OCI-LY3 (cell line): ENCODE data around the gene RFX4.

Source experiments
- H2AFZ ChIP-seq: fragments of 200-600, 300-600 bp; shearing (Covaris generic); 2 replicates; pipeline ENCODE4 v1.6.0; 2014; ENCODE audit warnings: antibody characterized with exemption, low read depth, low read length
- H3K27ac ChIP-seq: fragments of 200-600, 300-600 bp; sonication (generic); 2 replicates; pipeline ENCODE4 v1.5.1; 2014; ENCODE audit warnings: mild to moderate bottlenecking, low read length, moderate library complexity, mixed read lengths
- H3K27me3 ChIP-seq: fragments of 200-600, 300-600 bp; sonication (generic); 2 replicates; pipeline ENCODE4 v1.6.1; 2014; ENCODE audit warnings: low read depth, low read length, mixed read lengths
- H3K36me3 ChIP-seq: fragments of 200-600, 300-600 bp; sonication (generic); replicated peaks from 2 replicates; pipeline ENCODE3; 2014; ENCODE audit warnings: low read depth, low read length, mixed read lengths
- H3K4me1 ChIP-seq: fragments of 300-600, 200-600 bp; sonication (generic); 2 replicates; pipeline ENCODE4 v1.6.1; 2014; ENCODE audit warnings: low read length, mixed read lengths
- H3K4me2 ChIP-seq: fragments of 200-600, 300-600 bp; sonication (generic); 2 replicates; pipeline ENCODE4 v1.6.1; 2014; ENCODE audit warnings: low read length, mixed read lengths
- H3K4me3 ChIP-seq: fragments of 300-600, 200-600 bp; sonication (generic); 2 replicates; pipeline ENCODE4 v1.5.1; 2014; ENCODE audit warnings: antibody characterized with exemption, mild to moderate bottlenecking, low read length, moderate library complexity
- H3K79me2 ChIP-seq: fragments of 300-600, 200-600 bp; shearing (Covaris generic); 2 replicates; pipeline ENCODE4 v1.6.1; 2014; ENCODE audit warnings: mild to moderate bottlenecking, low read length, mixed read lengths
- H3K9ac ChIP-seq: fragments of 300-600, 200-600 bp; shearing (Covaris generic); 2 replicates; pipeline ENCODE4 v1.6.0; 2014; ENCODE audit warnings: mild to moderate bottlenecking, low read length, moderate library complexity
- H3K9me3 ChIP-seq: fragments of 200-600, 300-600 bp; shearing (Covaris generic); 2 replicates; pipeline ENCODE4 v1.6.1; 2014; ENCODE audit warnings: low read length, mixed read lengths; ENCODE audit not compliant: insufficient read depth
- H4K20me1 ChIP-seq: fragments of 200-600, 300-600 bp; sonication (generic); 2 replicates; pipeline ENCODE4 v1.6.1; 2016; ENCODE audit warnings: low read length, mixed read lengths; ENCODE audit not compliant: insufficient read depth
- CTCF ChIP-seq: fragments of 200-600, 300-600 bp; sonication (generic); IDR thresholded peaks from 2 replicates; pipeline ENCODE4 v1.5.1; 2014; ENCODE audit warnings: antibody characterized with exemption, low read length, low read depth
- EZH2phosphoT487 ChIP-seq: fragments of 200-600 bp; shearing (Covaris generic); IDR thresholded peaks from 2 replicates; pipeline ENCODE4 v1.6.1; 2018; ENCODE audit warnings: antibody characterized with exemption, mixed run types, low read depth

RFX4 gene

GRCh38 chr12:106629797-106630659 lies 47.2 kb downstream of the RFX4 start:
- no peak overlapping the region for H3K4me2 ChIP-seq
- no peaks in the 10 kb centered on the region for H4K20me1 ChIP-seq
- H3K9me3 ChIP-seq = no peaks in the 10 kb centered on the region
- no peak overlapping the region for H3K27ac ChIP-seq
- peaks cover 13% of the 10 kb centered on the region for H3K27me3 ChIP-seq
- H3K36me3 ChIP-seq = no peaks in the 10 kb centered on the region
- H2AFZ ChIP-seq = no peak overlapping the region
- H3K4me3 ChIP-seq = no peak overlapping the region
- H3K79me2 ChIP-seq = no peaks in the 10 kb centered on the region
- no peaks in the 10 kb centered on the region for H3K4me1 ChIP-seq
- TF ChIP-seq CTCF (no peak), EZH2phosphoT487 (no peak)
- no peak overlapping the region for H3K9ac ChIP-seq

DNA sequence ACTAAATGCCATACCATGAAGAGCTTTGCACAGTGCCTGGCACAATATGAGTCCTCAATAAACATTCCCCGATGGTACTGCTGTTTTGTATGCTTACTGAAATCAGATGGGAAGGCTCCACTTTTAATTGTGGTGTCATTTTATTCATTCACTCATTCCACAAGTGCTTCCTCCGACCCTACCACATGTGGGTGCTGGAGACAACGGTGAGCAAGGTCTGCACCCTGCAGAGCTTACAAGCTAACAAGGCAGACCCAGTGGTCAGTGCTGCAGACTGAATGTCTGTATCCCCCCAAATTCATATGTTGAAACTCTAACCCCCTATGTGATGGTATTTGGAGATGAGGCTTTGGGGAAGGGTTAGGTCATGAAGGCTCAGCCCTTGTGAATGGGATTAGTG lies 48.3 kb downstream of the RFX4 start:
- Histone ChIP-seq H3K27me3 (peaks cover 20% of the 10 kb centered on the region), H3K79me2 (no peaks in the 10 kb centered on the region), H3K9me3 (no peaks in the 10 kb centered on the region), H2AFZ (no peak overlapping the region), H3K36me3 (no peaks in the 10 kb centered on the region), H3K4me3 (no peak overlapping the region), H3K4me2 (no peak overlapping the region), H3K4me1 (no peaks in the 10 kb centered on the region), H3K27ac (no peak overlapping the region), H3K9ac (no peak overlapping the region), H4K20me1 (no peaks in the 10 kb centered on the region)
- no peak for TF ChIP-seq EZH2phosphoT487
- no peak for TF ChIP-seq CTCF

DNA sequence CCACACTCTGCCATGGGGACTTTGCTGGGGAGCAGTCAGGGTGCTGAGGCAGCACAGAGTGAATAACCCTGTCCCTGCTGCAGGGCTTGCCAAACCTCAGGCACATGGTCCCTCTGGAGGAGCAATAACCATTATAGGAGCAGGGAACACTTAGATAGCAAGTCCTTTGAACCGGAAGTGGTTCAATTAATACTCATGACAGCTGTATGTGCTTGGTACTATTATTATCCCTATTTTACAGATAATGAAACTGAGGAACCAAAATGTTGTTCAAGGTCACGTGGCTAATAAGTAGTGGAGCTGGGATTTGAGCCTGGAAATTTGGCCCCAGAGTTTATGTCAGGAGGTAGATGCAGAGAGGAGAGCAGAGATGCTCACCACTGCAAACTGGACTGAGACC lies 49.0 kb downstream of the RFX4 start:
- TF ChIP-seq EZH2phosphoT487 (no peak), CTCF (no peak)
- no peaks in the 10 kb centered on the region for H3K36me3 ChIP-seq
- H3K79me2 ChIP-seq = no peaks in the 10 kb centered on the region
- H2AFZ ChIP-seq = no peak overlapping the region
- H3K27ac ChIP-seq = no peak overlapping the region
- H4K20me1 ChIP-seq = no peaks in the 10 kb centered on the region
- H3K27me3 ChIP-seq = peaks cover 25% of the 10 kb centered on the region
- no peak overlapping the region for H3K4me2 ChIP-seq
- H3K4me3 ChIP-seq = no peak overlapping the region
- no peak overlapping the region for H3K9ac ChIP-seq
- no peaks in the 10 kb centered on the region for H3K4me1 ChIP-seq
- H3K9me3 ChIP-seq = no peaks in the 10 kb centered on the region

DNA sequence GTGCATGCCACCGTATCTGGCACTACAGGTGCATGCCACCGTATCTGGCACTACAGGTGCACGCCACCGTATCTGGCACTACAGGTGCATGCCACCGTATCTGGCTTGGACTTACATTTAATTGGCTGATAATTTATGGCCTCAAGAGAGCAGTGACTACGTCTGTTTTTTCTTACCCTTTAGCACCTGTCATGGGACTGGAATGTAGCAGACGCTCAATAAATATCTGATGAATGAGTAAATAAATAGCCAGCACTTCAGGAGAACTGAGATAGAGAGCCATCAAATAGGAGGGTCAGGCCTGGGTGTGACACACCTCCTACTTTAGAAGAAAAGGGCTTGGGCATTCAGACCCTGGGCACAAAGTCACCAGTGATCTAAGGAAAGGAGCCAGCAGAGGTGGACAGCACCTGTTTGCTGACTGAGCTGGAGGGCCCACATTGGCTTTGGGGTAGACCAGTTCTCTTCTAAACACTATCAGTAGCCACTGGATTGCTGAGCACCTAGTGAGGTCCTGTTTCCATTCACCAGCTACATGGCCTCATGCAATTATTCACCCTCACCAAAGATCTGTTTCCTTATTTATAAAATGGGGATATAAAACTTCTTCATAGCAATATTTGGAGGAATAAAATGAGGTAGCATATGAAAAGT lies 50.1 kb downstream of the RFX4 start:
- Histone ChIP-seq H3K36me3 (no peaks in the 10 kb centered on the region), H3K4me3 (no peak overlapping the region), H3K9ac (no peak overlapping the region), H3K9me3 (no peaks in the 10 kb centered on the region), H2AFZ (no peak overlapping the region), H3K79me2 (no peaks in the 10 kb centered on the region), H3K4me1 (no peaks in the 10 kb centered on the region), H4K20me1 (no peaks in the 10 kb centered on the region), H3K4me2 (no peak overlapping the region), H3K27me3 (peaks cover 27% of the 10 kb centered on the region), H3K27ac (no peak overlapping the region)
- TF ChIP-seq EZH2phosphoT487 = no peak
- no peak for TF ChIP-seq CTCF
